Measurements from ENCODE around the gene RAD17.
"Not testable (repeated sequence)": the region's sequence is repeated elsewhere in the genome, so short reads cannot be mapped to it uniquely, and the experiment has no call there.

The RAD17 gene

GRCh38 chr5:69455428-69455988, 85.9 kb downstream of the RAD17 start:
- DNase-seq (ENCODE audit: low read depth in 3 of 3, low spot score in 1 of 3): not testable (repeated sequence)

GRCh38 chr5:69462170-69462569, 92.6 kb downstream of the RAD17 start:
- DNase-seq (ENCODE audit: low read depth in 3 of 3, low spot score in 1 of 3): no peak

Data from stimulated activated CD4-positive, alpha-beta T cell treated with anti-CD3 and anti-CD28 coated beads, TNF-alpha, amount 100 ng/mL, for 1 hour (primary cell).